ENCODE measurements around the gene IL31RA. TPM values are rescaled to one million over a fixed set of nuclear protein-coding genes. Genes with fewer than 3 reads are reported as not detected.

The IL31RA gene
- total RNA-seq, 2 donors from 2014 or later: 2.3 to 3.0 TPM

DNA sequence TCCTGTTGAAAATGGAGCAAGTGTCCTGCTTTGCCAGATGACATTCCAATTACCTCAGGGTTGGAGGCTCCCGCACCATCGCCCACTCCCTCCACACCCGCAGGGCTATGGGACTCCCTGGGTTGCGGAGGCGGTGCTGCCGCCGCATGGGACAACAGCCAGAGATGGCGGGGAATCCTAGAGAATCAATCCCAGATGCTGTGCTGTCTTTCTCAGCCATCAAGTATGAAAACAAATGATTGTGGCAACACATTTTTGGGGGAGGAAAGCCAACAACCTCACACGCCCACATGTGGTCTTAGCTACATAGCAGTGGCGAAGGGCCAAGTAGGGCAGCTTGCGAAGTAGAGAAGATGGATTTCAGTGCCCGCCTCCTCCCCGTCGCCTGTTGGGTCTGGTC, 46.7 kb downstream of the IL31RA start:
- ATAC-seq (peak; percentile 63 to 69), DNase-seq (ENCODE audit: low spot score) (no peak)
- peaks cover 19 to 23% of the 10 kb centered on the region in 2 donors for H3K4me1 Mint-ChIP-seq (ENCODE audit: low read depth in 2 of 2)
- H3K27ac Mint-ChIP-seq: no peak overlapping the region
- H3K9me3 Mint-ChIP-seq: no peaks in the 10 kb centered on the region
- H3K36me3 Mint-ChIP-seq: no peaks in the 10 kb centered on the region
- H3K27me3 Mint-ChIP-seq: peaks cover 14 to 29% of the 10 kb centered on the region in 2 donors
- H3K4me3 Mint-ChIP-seq: peak overlapping the region; percentile 2

DNA sequence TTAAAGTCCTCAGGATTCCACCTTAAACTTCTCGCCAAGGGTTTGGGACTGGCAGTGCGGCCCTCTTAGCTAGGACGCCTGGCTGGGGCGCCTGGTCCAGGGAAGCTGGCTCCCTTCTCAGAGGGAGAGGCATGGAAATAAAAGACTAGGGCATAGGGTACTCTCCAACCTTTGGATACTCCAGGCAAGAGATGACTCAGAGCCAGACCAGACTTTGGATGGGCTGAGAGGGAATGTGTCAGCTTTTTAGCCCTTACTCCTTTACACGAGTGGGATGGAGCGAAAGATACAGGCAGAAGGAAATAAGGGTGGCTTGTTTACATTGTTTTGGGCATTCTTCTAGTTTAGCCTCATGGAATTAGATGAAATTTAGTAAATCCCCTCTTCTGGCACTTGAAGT, 48.2 kb downstream of the IL31RA start:
- DNase-seq (ENCODE audit: low spot score) (no peak), ATAC-seq (no peak)
- Mint-ChIP-seq H3K27ac (no peak overlapping the region), H3K4me3 (no peak overlapping the region), H3K27me3 (peaks cover 14 to 28% of the 10 kb centered on the region in 2 donors), H3K4me1 (ENCODE audit: low read depth in 2 of 2) (peaks cover 31 to 35% of the 10 kb centered on the region in 2 donors), H3K9me3 (no peaks in the 10 kb centered on the region), H3K36me3 (no peaks in the 10 kb centered on the region)

- H3K27me3 Mint-ChIP-seq: peaks cover 14 to 28% of the 10 kb centered on the region in 2 donors
- no peaks in the 10 kb centered on the region for H3K36me3 Mint-ChIP-seq
- no peaks in the 10 kb centered on the region for H3K9me3 Mint-ChIP-seq
- no peak overlapping the region for H3K4me3 Mint-ChIP-seq
- peaks cover 33 to 35% of the 10 kb centered on the region in 2 donors for H3K4me1 Mint-ChIP-seq (ENCODE audit: low read depth in 2 of 2)
- DNase-seq (ENCODE audit: low spot score) (no peak), ATAC-seq (no peak)
- no peak overlapping the region for H3K27ac Mint-ChIP-seq
These were observed 48.9 kb downstream of the IL31RA start for GRCh38 chr5:55900068-55900467.

DNA sequence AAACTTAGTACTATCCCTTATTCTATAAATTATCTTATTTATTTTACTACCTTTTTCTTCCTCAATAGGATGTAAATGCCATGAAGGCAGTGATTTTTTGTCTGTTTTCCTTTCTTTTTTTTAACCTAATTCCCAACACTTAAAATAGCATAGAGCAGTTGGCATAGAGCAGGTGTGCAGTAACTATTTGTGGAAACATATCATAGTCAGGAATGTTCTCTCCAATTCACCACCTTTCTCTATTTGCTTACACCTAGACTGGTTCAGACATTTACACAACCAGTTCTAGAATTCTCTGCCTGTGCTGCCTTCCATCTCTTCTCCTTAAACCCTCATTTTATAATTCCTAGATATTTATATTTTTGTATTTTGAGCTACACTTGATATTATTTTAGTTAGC, 49.6 kb downstream of the IL31RA start:
- no peaks in the 10 kb centered on the region for H3K9me3 Mint-ChIP-seq
- no peak overlapping the region for H3K27ac Mint-ChIP-seq
- peaks cover 33 to 35% of the 10 kb centered on the region in 2 donors for H3K4me1 Mint-ChIP-seq (ENCODE audit: low read depth in 2 of 2)
- H3K36me3 Mint-ChIP-seq: no peaks in the 10 kb centered on the region
- DNase-seq (ENCODE audit: low spot score) (no peak), ATAC-seq (no peak)
- no peak overlapping the region for H3K4me3 Mint-ChIP-seq
- H3K27me3 Mint-ChIP-seq: peaks cover 21 to 27% of the 10 kb centered on the region in 2 donors

- DNase-seq (ENCODE audit: low spot score): no peak
- Mint-ChIP-seq H3K9me3 (no peaks in the 10 kb centered on the region), H3K27ac (no peak overlapping the region), H3K4me3 (peak overlapping the region; percentile 51), H3K4me1 (ENCODE audit: low read depth in 2 of 2) (peaks cover 26 to 29% of the 10 kb centered on the region in 2 donors), H3K36me3 (no peaks in the 10 kb centered on the region), H3K27me3 (peaks cover 15 to 18% of the 10 kb centered on the region in 2 donors)
- ATAC-seq: no peak
These were observed 51.5 kb downstream of the IL31RA start for GRCh38 chr5:55902696-55903095.

DNA sequence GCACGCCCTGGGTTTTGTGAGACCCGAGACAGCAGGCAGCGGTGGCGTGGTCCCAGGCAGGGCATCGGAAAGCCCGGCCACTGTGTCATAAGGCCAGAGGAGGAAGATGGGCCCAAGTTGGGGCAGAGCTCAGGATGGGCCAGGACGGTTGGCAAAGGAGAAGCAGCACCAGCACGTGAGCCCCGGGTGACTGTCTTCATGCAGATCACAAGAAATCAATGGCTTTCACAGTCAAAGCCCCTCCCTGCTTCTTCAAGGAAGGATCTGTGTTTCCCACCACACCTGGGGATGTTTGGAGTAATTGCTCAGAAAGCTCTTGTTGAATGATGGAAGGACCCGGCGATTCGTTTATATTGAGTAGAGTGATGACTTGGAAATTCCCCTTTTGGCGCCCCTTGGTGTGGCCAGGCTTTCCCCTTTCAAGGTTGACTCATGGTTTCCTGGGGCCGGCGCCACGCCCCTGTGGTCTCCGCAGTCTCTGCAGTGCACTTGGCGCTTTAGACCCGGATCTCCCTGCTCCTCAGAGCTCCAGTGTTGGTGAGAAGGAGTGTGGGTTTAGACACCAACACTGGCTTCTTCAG, 52.1 kb downstream of the IL31RA start:
- H3K4me1 Mint-ChIP-seq (ENCODE audit: low read depth in 2 of 2): peaks cover 23 to 25% of the 10 kb centered on the region in 2 donors
- DNase-seq (ENCODE audit: low spot score) (peak; percentile 88), ATAC-seq (peak; percentile 90 to 95)
- H3K27ac Mint-ChIP-seq: peak overlapping the region in 1 of 2 donors; percentile 56
- H3K9me3 Mint-ChIP-seq: no peaks in the 10 kb centered on the region
- peak overlapping the region; percentile 51 for H3K4me3 Mint-ChIP-seq
- peaks cover 14 to 16% of the 10 kb centered on the region in 2 donors for H3K27me3 Mint-ChIP-seq
- H3K36me3 Mint-ChIP-seq: no peaks in the 10 kb centered on the region

GRCh38 chr5:55904152-55904551, 53.0 kb downstream of the IL31RA start:
- ATAC-seq (no peak), DNase-seq (ENCODE audit: low spot score) (no peak)
- no peak overlapping the region for H3K27ac Mint-ChIP-seq
- peaks cover 14 to 16% of the 10 kb centered on the region in 2 donors for H3K27me3 Mint-ChIP-seq
- no peak overlapping the region for H3K4me3 Mint-ChIP-seq
- no peaks in the 10 kb centered on the region for H3K9me3 Mint-ChIP-seq
- H3K4me1 Mint-ChIP-seq (ENCODE audit: low read depth in 2 of 2): peaks cover 23 to 25% of the 10 kb centered on the region in 2 donors
- H3K36me3 Mint-ChIP-seq: no peaks in the 10 kb centered on the region

DNA sequence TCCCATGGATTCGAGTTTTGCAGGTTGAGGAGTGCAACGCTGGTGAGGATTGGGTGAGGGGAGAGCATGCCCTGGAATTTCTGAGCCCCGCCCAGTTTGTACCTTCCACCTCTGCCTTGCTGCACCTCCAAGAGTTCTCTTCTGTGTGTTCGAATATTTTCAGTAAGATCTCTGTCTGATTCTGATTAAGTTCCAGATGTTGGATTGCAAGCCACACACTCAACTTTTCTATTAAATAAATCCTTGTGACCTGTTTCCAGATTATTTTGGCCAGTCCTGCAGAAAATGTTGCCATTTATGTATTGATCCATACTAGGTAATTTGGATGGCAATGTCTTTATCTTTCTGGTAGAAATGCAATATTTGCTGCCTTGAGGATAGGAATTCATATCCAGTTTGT, 54.1 kb downstream of the IL31RA start:
- Mint-ChIP-seq H3K9me3 (no peaks in the 10 kb centered on the region), H3K27me3 (peaks cover 11 to 14% of the 10 kb centered on the region in 2 donors), H3K27ac (no peak overlapping the region), H3K36me3 (no peaks in the 10 kb centered on the region), H3K4me3 (no peak overlapping the region), H3K4me1 (ENCODE audit: low read depth in 2 of 2) (peaks cover 22% of the 10 kb centered on the region in 2 donors)
- DNase-seq (ENCODE audit: low spot score) (no peak), ATAC-seq (no peak)

DNA sequence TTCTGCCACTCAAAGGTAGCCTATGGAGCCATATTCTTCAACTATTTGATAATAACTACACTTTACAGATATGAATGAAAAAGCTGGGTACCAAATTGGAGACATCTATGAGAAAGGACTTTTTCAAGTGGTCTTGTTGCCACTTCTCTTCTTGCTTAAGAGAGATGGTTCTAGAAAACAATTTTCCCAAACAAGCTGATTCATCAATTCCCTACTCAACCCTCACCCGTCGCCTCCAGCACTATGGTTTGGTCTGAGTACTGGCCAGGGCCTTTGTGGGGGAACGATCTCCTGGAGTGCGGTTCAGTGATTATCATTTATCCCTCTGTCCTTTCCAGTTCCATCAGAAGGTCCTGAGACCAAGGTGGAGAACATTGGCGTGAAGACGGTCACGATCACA, 56.8 kb downstream of the IL31RA start:
- ATAC-seq (no peak), DNase-seq (ENCODE audit: low spot score) (no peak)
- Mint-ChIP-seq H3K27me3 (peaks cover 4 to 11% of the 10 kb centered on the region in 2 donors), H3K27ac (no peak overlapping the region), H3K4me1 (ENCODE audit: low read depth in 2 of 2) (peaks cover 12 to 14% of the 10 kb centered on the region in 2 donors), H3K4me3 (no peak overlapping the region), H3K36me3 (no peaks in the 10 kb centered on the region), H3K9me3 (no peaks in the 10 kb centered on the region)

GRCh38 chr5:55908804-55909203, 57.6 kb downstream of the IL31RA start:
- H3K4me1 Mint-ChIP-seq (ENCODE audit: low read depth in 2 of 2): peaks cover 3 to 7% of the 10 kb centered on the region in 2 donors
- no peak overlapping the region for H3K4me3 Mint-ChIP-seq
- peaks cover 4 to 11% of the 10 kb centered on the region in 2 donors for H3K27me3 Mint-ChIP-seq
- DNase-seq (ENCODE audit: low spot score) (no peak), ATAC-seq (no peak)
- no peaks in the 10 kb centered on the region for H3K9me3 Mint-ChIP-seq
- no peaks in the 10 kb centered on the region for H3K36me3 Mint-ChIP-seq
- no peak overlapping the region for H3K27ac Mint-ChIP-seq

DNA sequence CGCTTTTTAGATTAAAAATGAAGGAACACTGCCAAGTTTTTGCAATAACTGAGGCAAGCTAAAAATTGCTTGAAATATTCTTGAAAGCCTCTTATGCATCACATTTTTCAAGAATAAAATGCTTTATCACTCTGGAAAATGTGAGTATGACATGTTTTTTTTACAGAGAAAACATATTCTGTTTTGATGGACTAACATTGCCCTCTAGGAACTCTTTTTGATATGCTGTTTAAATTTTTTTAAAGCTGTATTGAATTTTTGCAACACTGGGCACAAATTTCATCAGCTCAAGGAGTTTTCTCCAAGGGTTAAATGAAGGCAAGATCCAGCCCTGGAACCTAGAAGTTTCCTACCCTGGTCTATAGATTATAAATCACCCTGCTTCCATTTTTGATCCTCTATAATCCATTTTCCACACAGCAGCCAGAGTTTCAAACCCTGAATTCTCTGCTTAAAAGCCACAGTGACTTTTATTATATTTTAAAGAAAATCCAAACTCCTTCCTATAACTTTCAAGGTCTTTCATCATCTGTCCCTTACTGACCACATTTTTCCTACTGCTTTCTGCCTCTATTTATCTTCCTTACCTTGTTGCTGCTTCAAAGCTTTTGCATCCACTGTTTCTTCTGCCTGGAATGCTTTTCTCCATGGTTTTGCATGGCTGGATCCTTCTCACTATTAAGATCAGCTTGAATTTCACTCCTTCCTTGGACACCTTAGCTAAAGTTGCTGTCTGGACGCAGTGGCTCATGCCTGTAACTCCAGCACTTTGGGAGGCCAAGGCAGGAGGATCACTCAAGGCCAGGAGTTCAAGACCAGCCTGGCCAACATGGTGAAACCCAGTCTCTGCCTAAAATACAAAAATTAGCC, 60.9 kb downstream of the IL31RA start:
- H3K27ac Mint-ChIP-seq: no peak overlapping the region
- ATAC-seq: no peak

GRCh38 chr5:55913466-55914413, 62.6 kb downstream of the IL31RA start:
- Mint-ChIP-seq H3K27me3 (peaks cover 3 to 4% of the 10 kb centered on the region in 2 donors), H3K9me3 (no peaks in the 10 kb centered on the region), H3K36me3 (no peaks in the 10 kb centered on the region), H3K27ac (no peak overlapping the region), H3K4me1 (ENCODE audit: low read depth in 2 of 2) (no peaks in the 10 kb centered on the region), H3K4me3 (no peak overlapping the region)
- ATAC-seq (peak in 1 of 2 donors; percentile 33), DNase-seq (ENCODE audit: low spot score) (no peak)

More for the DNA sequence above, 60.9 kb downstream of the IL31RA start:
- H3K27me3 Mint-ChIP-seq: peaks cover 3 to 4% of the 10 kb centered on the region in 2 donors
- no peaks in the 10 kb centered on the region for H3K9me3 Mint-ChIP-seq
- no peak for DNase-seq (ENCODE audit: low spot score)
- H3K4me1 Mint-ChIP-seq (ENCODE audit: low read depth in 2 of 2): no peaks in the 10 kb centered on the region
- no peaks in the 10 kb centered on the region for H3K36me3 Mint-ChIP-seq
- no peak overlapping the region for H3K4me3 Mint-ChIP-seq

DNA sequence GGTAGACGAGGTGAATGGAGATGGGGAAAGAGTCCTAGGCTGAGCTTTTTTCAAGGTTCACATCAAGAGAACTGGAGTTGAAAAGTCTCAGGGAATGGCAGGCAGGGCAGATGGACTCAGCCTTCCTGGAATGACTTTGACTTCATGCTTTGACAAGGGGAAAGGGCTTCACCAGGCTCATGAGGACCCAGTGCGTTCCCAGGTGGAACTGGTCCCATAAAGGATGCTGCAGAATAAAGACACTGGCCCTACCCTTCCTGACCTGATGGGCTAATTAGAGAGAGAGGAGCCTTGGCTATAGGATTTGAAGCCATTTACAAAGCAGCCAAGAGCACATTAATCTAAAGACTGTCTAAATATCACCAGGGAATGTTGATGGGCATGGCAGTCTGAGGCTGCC, 63.8 kb downstream of the IL31RA start:
- Mint-ChIP-seq H3K36me3 (no peaks in the 10 kb centered on the region), H3K27ac (no peak overlapping the region)

More for the DNA sequence above, 63.8 kb downstream of the IL31RA start:
- Mint-ChIP-seq H3K4me3 (no peak overlapping the region), H3K9me3 (no peaks in the 10 kb centered on the region), H3K27me3 (peaks cover 4 to 7% of the 10 kb centered on the region in 2 donors), H3K4me1 (ENCODE audit: low read depth in 2 of 2) (no peaks in the 10 kb centered on the region)
- no peak for DNase-seq (ENCODE audit: low spot score)
- no peak for ATAC-seq

Data from natural killer cell treated with Interleukin-12 subunit alpha and Interleukin-12 subunit beta and Interleukin-15 and Interleukin-18, amount 100 ng/mL, for 72 hours (primary cell).